HepG2 (cell line): ENCODE results near the gene TAF1C. TPM values are rescaled to one million over a fixed set of nuclear protein-coding genes. Genes with fewer than 3 reads are reported as not detected.
A peak's percentile ranks its signal among the peaks of the same experiment; 100 is the strongest.

Experiments used
- EZH2 ChIP-seq: conservative IDR thresholded peaks from 2 replicates; pipeline ENCODE4 v1.6.1; 2012; ENCODE audit warnings: mild to moderate bottlenecking, low read depth, low read length, moderate library complexity
- FUBP1 ChIP-seq: sonication (generic); formaldehyde crosslinking; IDR thresholded peaks from 2 replicates; pipeline ENCODE4 v1.5.1; 2020; ENCODE audit warnings: missing genetic modification reagents, mild to moderate bottlenecking, borderline replicate concordance
- GLI4 ChIP-seq: sonication (generic); formaldehyde crosslinking; IDR thresholded peaks from 2 replicates; pipeline ENCODE4 v1.5.1; 2020; ENCODE audit warnings: missing genetic modification reagents, mild to moderate bottlenecking, moderate library complexity, borderline replicate concordance
- NFE2 ChIP-seq: sonication (generic); formaldehyde crosslinking; IDR thresholded peaks from 2 replicates; pipeline ENCODE4 v1.4.0; 2020; ENCODE audit warnings: missing genetic modification reagents
- POLR2A ChIP-seq, 2 experiments: IDR thresholded peaks; 2 replicates each; pipeline ENCODE4 v1.6.1; 2011; ENCODE audit warnings: low read depth in 2 of 2, low read length in 2 of 2, mild to moderate bottlenecking in 1 of 2, moderate library complexity in 1 of 2; ENCODE audit not compliant: insufficient read depth in 1 of 2
- PRMT3 ChIP-seq: sonication (generic); formaldehyde crosslinking; IDR thresholded peaks from 2 replicates; pipeline ENCODE4 v1.8.1; 2022; ENCODE audit warnings: low read depth, mild to moderate bottlenecking, moderate library complexity, missing genetic modification reagents, borderline replicate concordance
- RCOR2 ChIP-seq: IDR thresholded peaks from 2 replicates; pipeline ENCODE4 v1.6.1; 2016; ENCODE audit warnings: missing biosample characterization, missing genetic modification reagents
- SNAI1 ChIP-seq: sonication (generic); formaldehyde crosslinking; IDR thresholded peaks from 2 replicates; pipeline ENCODE4 v1.5.0; 2020; ENCODE audit warnings: mild to moderate bottlenecking, missing genetic modification reagents, borderline replicate concordance
- TBX2 ChIP-seq: sonication (generic); formaldehyde crosslinking; IDR thresholded peaks from 2 replicates; pipeline ENCODE4 v1.5.0; 2020; ENCODE audit warnings: missing genetic modification reagents, mild to moderate bottlenecking, borderline replicate concordance
- ZBTB37 ChIP-seq: sonication (generic); formaldehyde crosslinking; IDR thresholded peaks from 2 replicates; pipeline ENCODE4 v1.4.0; 2020; ENCODE audit warnings: mild to moderate bottlenecking, missing genetic modification reagents
- ZBTB40 ChIP-seq, 2 experiments: fragments of 450-650 bp in 1 of 2; sonication (generic) in 1 of 2; formaldehyde crosslinking in 1 of 2; IDR thresholded peaks; 2 replicates each; pipeline versions ENCODE4 v1.6.1 to v1.8.0; 2016 to 2022; ENCODE audit warnings: antibody characterized with exemption in 1 of 2, mild to moderate bottlenecking in 1 of 2, missing genetic modification reagents in 1 of 2
- ZBTB44 ChIP-seq: sonication (generic); formaldehyde crosslinking; IDR thresholded peaks from 2 replicates; pipeline ENCODE4 v1.4.0; 2020; ENCODE audit warnings: missing genetic modification reagents
- ZNF234 ChIP-seq: sonication (generic); formaldehyde crosslinking; conservative IDR thresholded peaks from 2 replicates; pipeline ENCODE4 v1.5.1; 2020; ENCODE audit warnings: mild to moderate bottlenecking, missing genetic modification reagents
- ZNF34 ChIP-seq: sonication (generic); formaldehyde crosslinking; IDR thresholded peaks from 2 replicates; pipeline ENCODE4 v1.4.0; 2020; ENCODE audit warnings: mild to moderate bottlenecking, missing genetic modification reagents, borderline replicate concordance
- ZNF484 ChIP-seq: sonication (generic); formaldehyde crosslinking; IDR thresholded peaks from 2 replicates; pipeline ENCODE4 v1.5.1; 2020; ENCODE audit warnings: mild to moderate bottlenecking, low read depth, missing genetic modification reagents, borderline replicate concordance
- polyA plus RNA-seq, 8 experiments: library from polyadenylated mRNA; depleted of rRNA in 3 of 8; stranded (reverse) in 7 of 8; unstranded in 1 of 8; fragments of >200 nt; fragmentation: Illumina TruSeq in 4 of 8; extraction: Trizol in 4 of 8; gene quantifications; 2 replicates each; pipeline versions ENCODE4 v1.2.1 to v1.2.3, GENCODE V29; 2011 to 2016; ENCODE audit warnings: low read depth in 4 of 8, missing spikeins in 1 of 8, mixed read lengths in 1 of 8; ENCODE audit not compliant: insufficient read depth in 1 of 8
- total RNA-seq, 5 experiments: library from RNA; depleted of rRNA; stranded (reverse); fragments of >200 nt; fragmentation: Illumina TruSeq; extraction: Trizol; gene quantifications; 2 replicates each; pipeline ENCODE4 v1.2.3, GENCODE V29; 2016; ENCODE audit warnings: low read depth in 1 of 5

TAF1C gene
- total and polyA plus RNA-seq, 2 of the 13 experiments (the other 11 are each of a cell fraction or from before 2014, with no cell fraction given) = 15.6 to 20.8 TPM

- TF ChIP-seq FUBP1 (CRISPR knock-in tag) (no peak), GLI4 (CRISPR knock-in tag) (no peak), POLR2A (IDR thresholded peaks at IDR 0.05; ENCODE audit: insufficient read depth in 1 of 2, low read depth in 2 of 2, low read length in 2 of 2) (no peak), SNAI1 (no peak), TBX2 (peak; percentile 70), PRMT3 (no peak), ZBTB37 (CRISPR knock-in tag) (no peak), EZH2 (no peak), ZBTB40 (IDR thresholded peaks at IDR 0.05) (no peak), ZBTB40 (CRISPR knock-in tag; IDR thresholded peaks at IDR 0.05) (no peak), NFE2 (no peak), ZBTB44 (CRISPR knock-in tag) (no peak), ZNF484 (no peak), ZNF234 (CRISPR knock-in tag) (no peak), RCOR2 (CRISPR knock-in tag) (no peak), ZNF34 (no peak)
Observed at GRCh38 chr16:84141143-84141670, 45.6 kb downstream of the TAF1C start (continued).
